Measurements from ENCODE around the gene ANKFY1.

The ANKFY1 gene, protein sequence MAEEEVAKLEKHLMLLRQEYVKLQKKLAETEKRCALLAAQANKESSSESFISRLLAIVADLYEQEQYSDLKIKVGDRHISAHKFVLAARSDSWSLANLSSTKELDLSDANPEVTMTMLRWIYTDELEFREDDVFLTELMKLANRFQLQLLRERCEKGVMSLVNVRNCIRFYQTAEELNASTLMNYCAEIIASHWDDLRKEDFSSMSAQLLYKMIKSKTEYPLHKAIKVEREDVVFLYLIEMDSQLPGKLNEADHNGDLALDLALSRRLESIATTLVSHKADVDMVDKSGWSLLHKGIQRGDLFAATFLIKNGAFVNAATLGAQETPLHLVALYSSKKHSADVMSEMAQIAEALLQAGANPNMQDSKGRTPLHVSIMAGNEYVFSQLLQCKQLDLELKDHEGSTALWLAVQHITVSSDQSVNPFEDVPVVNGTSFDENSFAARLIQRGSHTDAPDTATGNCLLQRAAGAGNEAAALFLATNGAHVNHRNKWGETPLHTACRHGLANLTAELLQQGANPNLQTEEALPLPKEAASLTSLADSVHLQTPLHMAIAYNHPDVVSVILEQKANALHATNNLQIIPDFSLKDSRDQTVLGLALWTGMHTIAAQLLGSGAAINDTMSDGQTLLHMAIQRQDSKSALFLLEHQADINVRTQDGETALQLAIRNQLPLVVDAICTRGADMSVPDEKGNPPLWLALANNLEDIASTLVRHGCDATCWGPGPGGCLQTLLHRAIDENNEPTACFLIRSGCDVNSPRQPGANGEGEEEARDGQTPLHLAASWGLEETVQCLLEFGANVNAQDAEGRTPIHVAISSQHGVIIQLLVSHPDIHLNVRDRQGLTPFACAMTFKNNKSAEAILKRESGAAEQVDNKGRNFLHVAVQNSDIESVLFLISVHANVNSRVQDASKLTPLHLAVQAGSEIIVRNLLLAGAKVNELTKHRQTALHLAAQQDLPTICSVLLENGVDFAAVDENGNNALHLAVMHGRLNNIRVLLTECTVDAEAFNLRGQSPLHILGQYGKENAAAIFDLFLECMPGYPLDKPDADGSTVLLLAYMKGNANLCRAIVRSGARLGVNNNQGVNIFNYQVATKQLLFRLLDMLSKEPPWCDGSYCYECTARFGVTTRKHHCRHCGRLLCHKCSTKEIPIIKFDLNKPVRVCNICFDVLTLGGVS

DNA sequence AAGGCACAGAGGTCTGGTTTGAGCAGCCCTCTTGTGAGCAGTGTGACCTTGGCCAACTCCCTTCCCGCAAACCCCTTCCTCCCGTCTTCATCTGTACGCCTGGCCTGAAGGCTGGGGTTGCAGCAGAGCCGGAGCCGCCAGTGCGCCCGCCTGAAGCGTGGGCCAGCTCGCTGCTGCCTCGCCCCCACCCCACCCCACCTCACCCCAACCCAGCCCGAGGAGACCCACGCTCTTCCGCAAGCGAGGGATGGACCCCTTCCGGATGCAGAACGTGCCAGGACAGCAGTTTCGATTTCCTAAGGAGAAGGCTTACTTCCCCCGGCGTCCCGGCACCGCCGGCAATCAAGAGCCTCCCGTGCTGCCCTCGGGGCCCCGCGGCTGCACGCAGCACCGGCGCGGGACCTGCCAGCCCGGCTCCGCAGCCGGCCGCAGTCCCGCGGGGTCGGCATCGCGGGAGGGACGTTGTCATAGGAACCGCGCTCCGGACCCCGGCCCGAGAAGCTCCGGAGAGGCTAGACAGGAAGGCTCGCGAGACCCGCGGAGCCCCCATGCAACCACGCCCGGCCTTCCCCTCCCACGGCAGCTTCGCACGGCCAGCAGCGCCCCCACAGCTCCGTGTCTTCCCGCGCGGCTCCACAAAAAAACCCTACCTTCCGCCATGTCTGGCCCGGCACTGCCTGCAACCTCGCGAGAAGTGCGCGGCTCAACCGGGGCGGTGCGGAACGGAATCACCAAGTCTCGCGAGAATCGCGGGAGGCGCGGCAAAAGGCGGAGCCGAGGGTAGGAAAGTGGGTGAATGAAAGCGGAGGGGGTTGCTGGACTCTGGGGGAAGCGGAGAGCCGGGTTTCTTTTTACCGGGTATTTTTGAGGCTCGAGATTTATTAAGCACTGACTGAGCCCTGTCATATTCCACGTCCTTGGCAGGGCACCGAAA is at the start of gene ANKFY1:
TSS of gene ANKFY1 (minus strand) at position 698 of the 934 bp plus-strand sequence. CDS start at position 660, 38 bp downstream.
- DNase-seq = peak; percentile 93 to 99 (median 98)
- intact Hi-C loops (cut with DNase I) = loop anchor here (2.0 to 5.0 kb wide), 3 partner anchors 39 to 103 kb away; partner anchors contain the start of gene UBE2G1

DNA sequence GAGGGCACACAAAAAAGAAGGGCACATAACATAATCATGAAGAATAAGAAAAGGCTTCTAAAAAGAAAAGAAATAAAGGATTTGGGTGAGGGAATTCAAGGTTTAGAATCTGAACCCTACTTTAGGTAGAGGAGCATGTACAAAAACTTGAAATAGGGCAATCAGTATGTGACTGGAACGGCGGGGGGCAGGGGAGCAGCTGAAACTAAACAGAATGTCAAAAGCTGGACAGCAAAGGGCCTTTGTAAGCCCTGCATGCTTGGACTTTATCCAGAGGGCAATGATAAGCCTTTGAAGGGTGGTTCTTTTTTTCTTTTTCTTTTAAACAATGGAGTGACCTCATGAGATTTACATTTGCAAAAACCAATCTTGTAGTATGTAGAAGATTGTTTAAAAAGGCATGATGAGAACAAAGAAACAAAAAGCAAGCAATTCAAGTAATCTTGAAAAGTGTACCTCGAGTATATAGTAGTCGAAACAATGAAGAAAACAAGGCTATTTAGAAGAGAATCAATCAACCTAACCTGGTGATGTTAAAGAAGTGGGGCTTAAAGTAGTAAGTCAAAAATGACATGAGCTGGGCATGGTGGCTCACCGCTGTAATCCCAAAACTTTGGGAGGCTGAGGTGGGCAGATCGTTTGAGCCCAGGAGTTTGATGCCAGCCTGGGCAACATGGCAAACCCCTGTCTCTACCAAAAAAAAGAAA is 46.7 kb upstream of the ANKFY1 start:
- intact Hi-C loops (cut with DNase I) = no loop called here
- peak in 6 of 10 donors; percentile 14 to 87 (median 49) for DNase-seq

DNA sequence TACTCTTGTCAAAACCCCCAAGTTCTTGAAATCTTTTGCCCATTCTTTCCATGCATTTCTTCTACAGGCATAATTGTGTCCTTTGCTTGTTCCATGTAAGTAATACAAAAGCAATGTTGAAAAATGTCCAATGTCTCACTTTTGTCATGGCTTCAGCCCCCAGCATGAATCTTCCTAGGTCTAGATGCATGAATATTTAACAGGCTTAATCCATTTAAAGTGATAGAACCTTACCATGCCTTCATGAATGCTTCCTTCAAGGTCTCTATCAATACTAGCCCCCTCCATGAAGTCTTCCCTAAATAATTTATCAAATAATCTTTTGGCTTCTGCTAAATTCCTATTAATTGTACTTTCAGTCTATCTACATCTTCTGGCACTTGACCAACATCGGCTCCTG is 46.1 kb upstream of the ANKFY1 start:
- intact Hi-C loops (cut with DNase I) = loop anchor here (10.0 kb wide), 1 partner anchor 105 kb away; no protein-coding TSS in a partner anchor

DNA sequence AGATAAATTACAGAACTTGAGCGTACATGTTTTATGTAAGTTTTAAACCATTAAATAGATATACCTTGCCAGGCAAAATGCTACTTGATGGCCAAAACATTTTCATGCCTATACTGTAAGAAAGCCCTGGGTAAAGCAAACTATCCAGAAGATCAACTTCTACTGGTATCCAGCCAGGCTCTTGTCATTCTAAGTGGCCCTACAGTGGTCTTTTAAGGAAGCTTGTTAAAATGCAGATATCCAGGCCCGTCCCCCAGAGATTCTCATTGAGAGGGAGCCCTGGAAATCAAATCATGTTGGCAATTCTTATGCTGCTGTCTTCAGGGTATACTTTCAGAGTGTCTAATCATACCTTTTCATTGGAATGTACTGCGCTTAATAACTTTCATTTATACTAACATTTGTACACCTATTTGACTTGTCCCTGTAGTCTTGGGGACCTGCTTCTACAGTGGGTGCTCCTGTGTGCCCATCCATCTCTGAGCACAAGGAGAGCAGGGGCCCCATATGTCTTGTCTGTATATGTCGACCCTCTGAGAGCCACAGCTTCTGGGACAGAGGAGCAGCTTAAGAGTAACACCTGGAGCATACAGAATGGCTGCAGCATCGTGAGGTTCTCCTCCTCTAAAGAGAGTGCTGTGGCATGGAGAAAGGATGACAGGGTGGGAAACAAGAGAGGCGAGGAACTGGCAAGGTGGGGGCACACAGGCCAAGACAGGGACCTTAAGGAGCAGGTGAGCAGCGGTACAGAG is 43.6 kb upstream of the ANKFY1 start:
- DNase-seq = no peak
- intact Hi-C loops (cut with DNase I) = loop anchor here (10.0 kb wide), 1 partner anchor 107 kb away; no protein-coding TSS in a partner anchor

More for the DNA sequence above, 46.1 kb upstream of the ANKFY1 start:
- no peak for DNase-seq

DNA sequence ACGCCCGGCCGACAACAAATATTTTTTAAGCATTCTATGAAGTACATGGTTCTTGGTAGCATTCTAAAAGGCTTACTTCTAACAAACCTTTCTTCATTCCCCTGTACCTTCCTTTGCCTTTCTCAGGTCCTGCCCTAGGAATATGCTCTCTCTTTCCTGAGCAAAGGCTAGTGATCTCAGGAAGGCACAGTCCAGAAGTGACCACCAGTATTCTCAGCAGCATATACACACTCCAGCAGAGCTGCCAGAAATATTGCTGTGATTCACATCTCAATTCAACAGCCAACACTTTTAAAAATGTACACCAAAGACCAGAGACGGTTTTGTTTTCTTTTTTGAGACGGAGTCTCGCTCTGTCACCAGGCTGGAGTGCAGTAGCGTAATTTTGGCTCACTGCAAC is 41.4 kb upstream of the ANKFY1 start:
- intact Hi-C loops (cut with DNase I) = loop anchor here (2.0 to 10.0 kb wide), 2 partner anchors 90 to 110 kb away; no protein-coding TSS in a partner anchor
- DNase-seq = no peak

DNA sequence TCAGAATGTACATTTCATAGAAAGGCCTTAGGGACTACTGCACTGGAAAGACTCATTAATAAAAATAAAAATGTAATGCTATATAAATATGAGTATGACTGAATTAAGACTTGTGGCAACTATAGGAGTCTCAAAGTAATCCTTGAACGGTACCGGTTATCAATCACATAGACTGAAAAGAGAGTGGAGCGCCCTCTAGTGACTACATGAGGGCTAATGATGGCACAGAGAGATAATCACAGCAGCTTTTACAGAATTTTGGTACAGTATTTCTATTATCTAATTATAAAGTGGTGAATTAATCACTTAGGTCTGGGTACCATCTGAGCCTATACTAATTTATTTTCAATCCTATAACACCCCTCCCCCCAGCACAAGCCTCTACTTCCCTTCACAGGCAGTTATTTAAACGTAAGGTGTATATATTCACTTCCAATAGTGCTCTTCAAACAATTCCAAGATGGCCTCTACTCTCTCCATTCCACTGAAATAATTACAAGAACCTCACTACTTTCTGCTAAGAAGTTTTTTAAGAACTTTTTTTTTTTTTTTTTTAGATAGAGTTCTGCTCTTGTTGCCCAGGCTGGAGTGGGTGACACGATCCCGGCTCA is 40.7 kb upstream of the ANKFY1 start:
- DNase-seq = peak in 3 of 10 donors; percentile 26 to 60 (median 50)
- intact Hi-C loops (cut with DNase I) = loop anchor here (2.0 to 10.0 kb wide), 4 partner anchors 42 to 110 kb away; partner anchors contain the start of genes ANKFY1 and UBE2G1

DNA sequence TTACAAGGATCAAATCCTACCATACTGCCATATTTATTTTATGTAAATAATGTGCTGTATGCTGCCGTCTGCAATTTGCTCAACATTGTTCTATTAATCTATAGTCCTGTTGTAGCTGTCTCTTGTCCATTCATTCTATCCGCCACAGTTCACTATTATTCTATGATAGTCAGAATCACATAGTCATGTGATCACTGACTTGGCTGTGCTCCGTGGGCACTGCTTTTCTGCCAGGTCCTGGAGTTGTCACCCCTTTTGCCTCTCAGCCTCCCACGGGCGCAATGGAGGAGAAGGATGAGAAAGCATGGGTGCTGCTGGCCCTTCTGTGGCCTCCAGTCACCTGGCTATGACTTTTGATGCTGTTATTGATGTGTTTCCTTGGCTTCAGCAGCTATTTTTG is 37.3 kb upstream of the ANKFY1 start:
- intact Hi-C loops (cut with DNase I) = loop anchor here (5.0 to 10.0 kb wide), 3 partner anchors 39 to 114 kb away; partner anchors contain the start of genes ANKFY1 and UBE2G1
- DNase-seq = peak in 7 of 10 donors; percentile 38 to 90 (median 70)

DNA sequence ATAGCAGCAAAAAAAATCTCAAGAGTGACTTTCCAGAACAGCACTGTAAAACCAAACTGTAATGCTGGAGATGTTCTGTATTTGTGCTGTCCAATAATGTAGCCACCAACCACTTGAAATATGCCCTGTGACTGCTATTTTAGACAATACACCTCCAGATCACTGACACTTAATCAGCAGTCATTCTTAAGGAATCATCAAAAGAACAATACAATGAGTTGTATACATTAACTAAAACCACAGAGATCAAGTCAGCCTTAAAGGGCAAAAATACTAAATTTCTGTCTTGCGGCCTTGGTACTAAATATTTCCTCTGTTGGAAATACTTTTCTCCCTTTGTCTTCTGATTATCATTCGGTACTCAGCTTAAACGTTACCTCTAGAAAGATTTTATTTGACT is 33.6 kb upstream of the ANKFY1 start:
- DNase-seq = no peak
- intact Hi-C loops (cut with DNase I) = no loop called here

DNA sequence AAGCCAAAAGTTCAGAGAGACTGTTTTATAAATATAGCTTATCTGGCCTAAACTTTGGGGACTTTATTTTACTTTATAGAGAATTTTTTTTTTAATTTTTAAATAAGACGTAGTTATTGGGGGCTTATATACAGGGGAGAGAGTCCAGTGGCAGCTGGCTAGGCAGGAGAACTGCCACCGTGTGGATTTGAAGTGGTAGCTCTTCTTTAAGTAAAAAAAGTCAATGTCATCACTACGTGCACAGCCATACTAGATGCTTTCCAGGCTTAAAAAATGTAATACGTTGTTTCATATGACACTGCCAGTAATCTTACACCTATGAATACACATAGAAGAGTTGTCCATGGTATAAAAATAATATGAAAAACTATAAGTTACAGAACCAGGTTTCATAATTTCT is 31.9 kb upstream of the ANKFY1 start:
- intact Hi-C loops (cut with DNase I) = no loop called here
- DNase-seq = no peak

DNA sequence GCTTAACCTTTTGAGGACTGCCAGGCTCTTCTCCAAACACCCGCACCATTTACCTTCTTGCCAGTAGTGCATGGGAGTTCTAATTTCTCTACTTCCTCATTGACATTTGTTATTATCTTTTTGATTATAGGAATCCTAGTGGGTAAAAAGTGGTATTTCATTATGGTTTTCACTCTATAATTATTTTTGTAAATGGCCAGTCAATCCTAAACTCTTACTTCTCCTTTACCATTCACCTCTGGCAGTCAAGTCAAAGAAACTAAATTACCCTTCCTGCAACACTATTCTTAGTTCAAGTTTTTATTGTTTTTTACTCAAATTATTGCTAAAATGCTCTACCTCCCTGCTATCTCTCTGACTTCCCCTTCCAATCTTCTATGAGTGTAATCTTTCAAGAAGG is 29.8 kb upstream of the ANKFY1 start:
- intact Hi-C loops (cut with DNase I) = no loop called here
- no peak for DNase-seq

DNA sequence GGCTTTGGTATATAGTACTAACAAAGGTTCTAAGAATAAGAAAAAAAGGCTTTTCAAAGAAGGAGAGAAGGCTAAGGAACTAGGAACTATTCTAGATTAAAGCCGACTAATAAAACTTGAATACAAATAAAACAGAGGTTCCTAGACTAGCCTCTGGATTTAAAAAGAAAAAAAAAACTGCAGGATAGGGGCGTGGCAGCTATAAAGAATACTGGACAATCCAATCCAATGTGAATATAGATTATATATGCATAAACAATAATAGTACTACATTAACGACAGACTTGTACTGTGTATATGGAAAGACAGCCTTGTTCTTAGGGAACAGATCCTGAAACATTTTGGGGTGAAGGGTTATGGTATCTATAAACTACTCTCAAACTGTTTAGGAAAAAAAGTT is 23.9 kb upstream of the ANKFY1 start:
- intact Hi-C loops (cut with DNase I) = no loop called here
- DNase-seq = no peak

DNA sequence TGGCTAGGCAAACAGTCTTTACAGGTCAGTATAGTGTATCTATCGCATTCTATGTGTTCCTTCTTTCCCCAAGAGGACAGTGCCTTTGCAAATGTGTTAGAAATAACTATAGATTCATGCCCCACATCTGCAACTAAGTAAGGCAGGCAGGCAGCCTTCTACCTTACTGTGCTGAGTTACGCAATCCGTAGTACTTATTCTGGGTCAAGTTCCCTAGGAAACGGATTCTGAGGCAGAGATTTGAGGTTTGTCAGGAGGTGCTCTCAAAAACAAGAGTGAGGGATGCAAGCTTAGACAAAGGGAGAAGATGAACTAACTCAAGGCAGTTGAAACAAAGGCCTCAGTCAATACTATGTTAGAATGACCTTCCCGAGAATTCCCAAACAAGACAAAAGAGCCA is 12.7 kb upstream of the ANKFY1 start:
- no peak for DNase-seq
- intact Hi-C loops (cut with DNase I) = no loop called here

DNA sequence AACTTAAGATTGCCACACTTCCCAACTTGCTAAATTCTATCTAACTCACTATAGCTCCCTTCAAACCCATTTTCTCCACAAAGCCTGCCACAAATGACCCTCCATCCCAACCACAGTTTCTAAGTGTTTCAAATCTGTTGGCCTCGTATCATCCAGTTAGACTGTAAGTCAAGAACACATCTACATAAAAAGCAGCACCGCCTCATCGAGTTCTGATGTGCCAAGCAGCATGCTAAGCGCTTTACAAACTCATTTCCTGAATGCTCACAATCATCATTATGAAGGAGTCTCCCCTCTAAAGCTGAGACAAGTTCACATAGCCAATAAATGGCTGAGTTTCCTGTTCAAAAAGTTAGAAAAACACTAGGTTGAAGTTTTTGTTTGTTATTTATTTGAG is 9.2 kb upstream of the ANKFY1 start:
- intact Hi-C loops (cut with DNase I) = no loop called here

DNA sequence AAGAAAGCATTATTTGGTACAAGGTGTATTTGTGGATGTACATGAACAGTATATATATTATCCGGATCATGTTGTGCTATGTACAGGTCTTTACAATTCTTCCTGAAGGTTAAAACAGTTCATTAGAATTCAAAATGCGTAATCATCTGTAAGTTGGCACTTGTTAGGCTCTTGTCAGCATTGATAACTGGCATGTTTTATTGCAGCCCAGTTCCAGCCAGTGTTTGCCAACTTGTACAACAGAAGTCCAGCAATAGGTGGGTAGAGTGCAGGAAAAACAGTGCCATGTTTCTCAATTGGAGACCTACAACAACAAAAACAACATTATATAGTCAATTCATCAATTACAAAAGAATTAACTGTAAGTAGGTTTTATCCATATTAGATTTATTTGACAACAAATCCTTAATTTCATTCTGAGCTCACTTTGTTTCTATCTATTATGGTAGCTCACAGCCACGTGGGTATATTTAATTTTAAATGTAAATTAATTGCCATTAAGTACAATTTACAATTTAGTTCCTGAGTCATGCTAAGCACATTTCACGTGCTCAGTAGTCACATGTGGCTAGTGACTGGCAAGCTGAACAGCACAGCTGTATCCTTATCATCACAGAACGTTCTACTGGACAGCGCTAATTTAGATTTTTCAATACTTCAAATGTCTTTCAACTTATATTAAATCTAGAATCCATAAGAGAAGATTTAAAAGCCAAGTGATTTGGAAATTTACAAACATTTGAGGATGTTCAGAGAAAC is 8.6 kb upstream of the ANKFY1 start:
- intact Hi-C loops (cut with DNase I) = no loop called here
- DNase-seq = peak in 1 of 10 donors; percentile 22

More for the DNA sequence above, 9.2 kb upstream of the ANKFY1 start:
- DNase-seq = no peak

DNA sequence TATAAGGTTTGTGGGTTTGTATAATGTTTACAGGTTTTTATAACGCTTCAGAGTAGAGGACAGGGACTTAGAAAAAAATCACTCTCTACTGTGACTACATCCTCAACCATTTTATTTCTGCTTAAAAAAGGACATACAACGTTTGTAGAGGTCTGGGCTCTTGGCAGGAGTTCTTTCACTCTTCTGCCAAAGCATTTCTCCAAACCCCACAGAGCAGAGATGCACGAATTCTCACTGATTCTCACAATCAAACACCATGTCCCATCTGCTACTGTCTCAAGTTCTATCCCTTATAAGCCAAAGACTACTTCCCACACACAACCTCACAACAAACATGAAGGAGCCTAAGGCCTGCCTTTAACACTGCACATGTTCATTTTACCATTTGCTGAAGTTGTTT is 7.0 kb upstream of the ANKFY1 start:
- intact Hi-C loops (cut with DNase I) = no loop called here
- peak in 1 of 10 donors; percentile 9 for DNase-seq

DNA sequence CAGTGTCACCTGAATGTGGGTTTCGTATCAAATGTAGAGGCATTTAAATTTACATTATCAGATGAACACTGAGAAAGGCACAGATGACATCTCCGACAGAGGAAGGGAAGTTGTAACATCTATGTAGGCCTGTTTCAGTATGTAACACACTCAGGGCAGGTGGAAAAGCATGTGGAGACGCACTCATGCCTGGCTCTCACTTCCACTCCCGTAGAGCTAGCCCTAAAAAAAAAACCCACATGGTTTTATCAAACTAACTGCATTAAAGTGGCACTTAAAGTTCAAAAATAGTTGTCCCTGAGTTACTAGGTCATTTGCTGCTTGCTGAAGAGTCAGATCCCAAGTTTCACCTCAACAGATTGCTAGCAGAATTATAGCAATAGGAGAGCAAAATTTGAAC is 6.1 kb upstream of the ANKFY1 start:
- intact Hi-C loops (cut with DNase I) = no loop called here
- DNase-seq = no peak

DNA sequence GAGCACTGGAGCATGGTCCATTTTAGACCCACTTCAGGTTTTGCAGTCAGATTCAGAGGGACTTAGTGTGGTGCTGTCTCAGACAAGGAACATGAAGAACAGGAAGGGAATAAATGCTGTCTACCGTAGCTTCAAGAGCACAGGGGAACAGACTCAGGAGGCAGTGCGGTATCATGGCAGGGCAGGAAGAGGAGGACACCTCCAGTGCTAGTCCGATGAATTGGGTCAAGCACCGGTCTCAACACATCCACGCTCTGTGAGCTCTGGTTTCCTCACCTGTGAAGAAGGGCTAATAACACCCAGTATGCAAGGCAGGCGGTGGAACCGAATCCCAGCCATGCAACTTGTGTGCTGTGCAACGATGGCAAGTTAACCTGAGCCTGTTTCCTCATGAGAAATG is 3.6 kb upstream of the ANKFY1 start:
- intact Hi-C loops (cut with DNase I) = no loop called here
- DNase-seq = no peak

All from posterior cingulate gyrus (tissue), 11 donors.